ENCODE data around the gene AGBL4. TPM values are rescaled to one million over a fixed set of nuclear protein-coding genes. Genes with fewer than 3 reads are reported as not detected.

The AGBL4 gene
- total RNA-seq, 3 donors from 2014 or later = 0.46 to 0.57 TPM; not detected in 1

DNA sequence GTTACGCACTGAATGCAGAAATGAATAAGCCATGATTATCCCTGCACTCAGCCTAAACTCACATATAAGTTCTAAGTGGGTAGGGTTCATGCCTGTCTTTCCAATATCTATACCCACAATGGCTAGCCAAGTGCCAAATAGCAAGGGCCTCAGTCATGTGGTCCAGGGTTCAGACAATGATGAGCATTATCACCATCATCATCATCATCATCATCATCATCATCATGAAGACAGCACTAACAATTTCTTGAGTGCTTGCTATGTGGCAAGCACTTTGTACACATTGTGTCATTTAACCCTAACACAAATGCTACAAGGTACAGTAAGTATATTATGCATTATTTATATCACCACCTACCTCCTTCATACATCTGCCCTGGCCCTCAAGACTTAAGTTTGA is 500.0 kb downstream of the AGBL4 start:
- DNase-seq = no peak
- TF ChIP-seq, protein P1, sequence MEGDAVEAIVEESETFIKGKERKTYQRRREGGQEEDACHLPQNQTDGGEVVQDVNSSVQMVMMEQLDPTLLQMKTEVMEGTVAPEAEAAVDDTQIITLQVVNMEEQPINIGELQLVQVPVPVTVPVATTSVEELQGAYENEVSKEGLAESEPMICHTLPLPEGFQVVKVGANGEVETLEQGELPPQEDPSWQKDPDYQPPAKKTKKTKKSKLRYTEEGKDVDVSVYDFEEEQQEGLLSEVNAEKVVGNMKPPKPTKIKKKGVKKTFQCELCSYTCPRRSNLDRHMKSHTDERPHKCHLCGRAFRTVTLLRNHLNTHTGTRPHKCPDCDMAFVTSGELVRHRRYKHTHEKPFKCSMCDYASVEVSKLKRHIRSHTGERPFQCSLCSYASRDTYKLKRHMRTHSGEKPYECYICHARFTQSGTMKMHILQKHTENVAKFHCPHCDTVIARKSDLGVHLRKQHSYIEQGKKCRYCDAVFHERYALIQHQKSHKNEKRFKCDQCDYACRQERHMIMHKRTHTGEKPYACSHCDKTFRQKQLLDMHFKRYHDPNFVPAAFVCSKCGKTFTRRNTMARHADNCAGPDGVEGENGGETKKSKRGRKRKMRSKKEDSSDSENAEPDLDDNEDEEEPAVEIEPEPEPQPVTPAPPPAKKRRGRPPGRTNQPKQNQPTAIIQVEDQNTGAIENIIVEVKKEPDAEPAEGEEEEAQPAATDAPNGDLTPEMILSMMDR (IDR thresholded peaks at IDR 0.05) = no peak
- intact Hi-C loops (cut with DNase I, micrococcal nuclease) = no loop called here
- Histone ChIP-seq H3K4me1 (ENCODE audit: low read depth) (no peaks in the 10 kb centered on the region), H3K9me3 (no peaks in the 10 kb centered on the region), H3K4me3 (no peak overlapping the region), H3K36me3 (ENCODE audit: low read depth) (no peaks in the 10 kb centered on the region)
- no peak for ATAC-seq

DNA sequence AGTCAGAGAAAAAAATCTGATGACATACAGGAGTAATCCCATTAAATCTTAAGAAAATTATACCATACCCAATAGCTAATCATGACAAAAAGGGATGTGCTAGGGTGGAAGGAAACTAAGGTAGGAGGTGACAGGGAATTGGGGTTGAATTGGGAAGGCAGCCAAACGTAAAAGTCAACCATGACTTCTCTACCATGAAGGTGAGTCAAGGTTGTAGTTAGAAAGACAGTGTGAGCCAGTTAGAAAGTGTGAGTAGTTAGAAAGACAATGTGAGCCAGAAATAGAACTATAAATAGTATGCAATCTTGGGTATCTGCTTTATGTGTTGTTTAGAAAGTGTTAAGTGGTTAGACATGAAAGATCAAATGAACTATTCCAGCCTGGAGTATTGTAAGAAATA is 556.8 kb downstream of the AGBL4 start:
- no peaks in the 10 kb centered on the region for H3K9me3 ChIP-seq
- intact Hi-C loops (cut with DNase I, micrococcal nuclease) = no loop called here
- H3K36me3 ChIP-seq (ENCODE audit: low read depth) = no peaks in the 10 kb centered on the region
- no peaks in the 10 kb centered on the region for H3K4me1 ChIP-seq (ENCODE audit: low read depth)
- ATAC-seq = no peak
- H3K4me3 ChIP-seq = no peak overlapping the region
- DNase-seq = no peak
- TF ChIP-seq, protein P1 (IDR thresholded peaks at IDR 0.05) = no peak

DNA sequence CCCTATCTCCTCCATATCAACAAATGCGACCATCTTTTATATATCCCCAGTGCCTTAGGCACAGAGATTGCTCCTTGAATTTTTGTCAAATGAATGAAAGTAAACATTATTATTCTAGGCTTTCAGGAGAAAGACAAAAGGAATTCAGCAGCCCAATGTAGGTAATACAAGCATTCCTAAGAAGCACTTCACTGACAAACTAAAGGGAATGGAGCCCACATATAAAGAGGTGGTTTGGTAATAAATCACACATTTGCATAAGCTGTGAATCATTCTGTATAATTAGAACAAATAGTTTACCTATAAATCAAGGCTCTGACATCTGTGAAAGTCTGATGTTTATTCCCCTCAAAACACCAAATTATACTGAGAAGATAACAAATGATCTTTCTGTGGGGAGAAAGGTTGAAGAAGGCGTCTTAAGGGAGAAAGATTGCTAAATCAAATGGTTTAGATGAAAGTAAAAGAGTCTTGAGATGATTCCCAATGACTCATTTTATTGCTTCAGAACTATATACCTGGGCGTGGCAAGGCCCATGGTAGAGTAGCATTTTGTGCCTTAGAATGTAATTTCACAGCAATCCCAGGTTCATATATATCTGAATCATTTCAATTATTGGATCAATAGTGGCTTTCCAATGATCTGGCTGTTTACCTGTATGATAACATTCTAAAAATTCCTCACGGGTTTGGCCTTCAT is 558.1 kb downstream of the AGBL4 start:
- ATAC-seq (no peak), DNase-seq (no peak)
- peaks cover 5% of the 10 kb centered on the region for H3K9me3 ChIP-seq
- TF ChIP-seq, protein P1 (IDR thresholded peaks at IDR 0.05) = no peak
- H3K36me3 ChIP-seq (ENCODE audit: low read depth) = no peaks in the 10 kb centered on the region
- no peaks in the 10 kb centered on the region for H3K4me1 ChIP-seq (ENCODE audit: low read depth)
- intact Hi-C loops (cut with DNase I, micrococcal nuclease) = no loop called here
- no peak overlapping the region for H3K4me3 ChIP-seq

DNA sequence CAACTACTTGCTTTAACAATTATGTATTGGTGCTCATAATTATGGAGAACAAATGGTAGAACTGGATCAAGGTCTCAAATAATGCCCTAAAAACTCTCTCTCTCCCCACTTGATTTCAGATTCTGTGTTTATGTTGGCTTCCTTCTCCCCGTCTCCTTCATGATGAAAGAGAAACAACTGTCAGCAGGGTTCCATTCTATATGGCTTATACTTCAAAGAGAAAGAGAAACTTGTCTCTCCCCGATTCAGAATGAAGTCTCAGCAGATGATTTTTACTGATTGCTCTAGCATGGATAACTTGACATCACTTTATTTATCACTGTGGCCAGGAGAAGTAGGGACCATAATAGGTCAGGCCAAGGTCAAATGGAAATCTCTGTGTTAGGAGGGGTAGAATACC is 575.6 kb downstream of the AGBL4 start:
- Histone ChIP-seq H3K9me3 (peaks cover 16% of the 10 kb centered on the region), H3K4me3 (no peak overlapping the region), H3K4me1 (ENCODE audit: low read depth) (no peaks in the 10 kb centered on the region), H3K36me3 (ENCODE audit: low read depth) (no peaks in the 10 kb centered on the region)
- intact Hi-C loops (cut with DNase I, micrococcal nuclease) = no loop called here
- ATAC-seq (no peak), DNase-seq (no peak)
- TF ChIP-seq, protein P1 (IDR thresholded peaks at IDR 0.05) = no peak

DNA sequence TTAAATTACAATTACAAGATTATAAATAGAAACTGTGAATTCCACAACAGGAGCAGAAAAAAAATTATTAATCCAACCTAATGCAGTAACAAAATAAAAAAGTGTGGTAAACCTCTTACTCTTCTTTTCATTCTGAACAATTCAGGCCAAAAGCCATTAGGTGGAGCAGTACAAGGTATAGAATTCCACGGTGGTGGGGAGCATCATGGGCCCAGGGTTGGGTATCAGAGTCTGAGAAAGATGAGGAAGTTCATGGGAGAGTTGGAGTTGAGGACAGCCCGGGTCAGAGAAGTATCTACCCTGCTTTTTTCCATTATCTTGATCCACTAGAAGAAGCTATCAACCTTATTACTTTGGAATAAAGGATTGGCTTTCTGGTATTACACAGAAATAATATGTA is 586.9 kb downstream of the AGBL4 start:
- TF ChIP-seq, protein P1 (IDR thresholded peaks at IDR 0.05) = no peak
- DNase-seq (no peak), ATAC-seq (no peak)
- intact Hi-C loops (cut with DNase I, micrococcal nuclease) = no loop called here
- Histone ChIP-seq H3K4me3 (no peak overlapping the region), H3K9me3 (peaks cover 27% of the 10 kb centered on the region), H3K4me1 (ENCODE audit: low read depth) (no peaks in the 10 kb centered on the region), H3K36me3 (ENCODE audit: low read depth) (no peaks in the 10 kb centered on the region)

DNA sequence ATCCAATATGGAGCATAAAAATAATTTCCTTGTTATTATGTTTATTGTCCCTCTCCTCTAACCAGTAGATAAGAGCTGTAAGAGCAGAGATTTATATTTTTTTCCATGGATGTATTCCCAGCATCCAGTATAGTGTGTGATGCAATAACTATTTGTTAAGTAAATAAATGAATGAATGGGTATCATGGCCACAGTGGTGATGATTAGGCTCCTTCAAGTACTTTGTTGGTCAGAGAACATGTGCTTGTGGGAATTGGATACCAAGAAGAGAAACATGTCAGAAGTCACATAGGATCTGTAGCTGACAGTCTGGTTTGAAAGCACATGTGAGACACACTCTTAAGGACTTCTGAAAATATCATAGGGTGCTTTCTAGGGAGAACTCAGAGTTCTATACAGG is 588.5 kb downstream of the AGBL4 start:
- Histone ChIP-seq H3K4me3 (no peak overlapping the region), H3K4me1 (ENCODE audit: low read depth) (no peaks in the 10 kb centered on the region), H3K9me3 (peaks cover 15% of the 10 kb centered on the region), H3K36me3 (ENCODE audit: low read depth) (no peaks in the 10 kb centered on the region)
- TF ChIP-seq, protein P1 (IDR thresholded peaks at IDR 0.05) = no peak
- DNase-seq (no peak), ATAC-seq (no peak)
- intact Hi-C loops (cut with DNase I, micrococcal nuclease) = no loop called here
